Measurements from ENCODE around the gene OTULINL. TPM values are rescaled to one million over a fixed set of nuclear protein-coding genes. Genes with fewer than 3 reads are reported as not detected.

Gene OTULINL
- total RNA-seq, 2 experiments from 2014 or later, result 14.0 to 16.5 TPM

- CTCF ChIA-PET, result no interaction called here
- POLR2A ChIA-PET, result no interaction called here
Measured at GRCh38 chr5:14574891-14575508, 6.6 kb upstream of the OTULINL start.

GRCh38 chr5:14576206-14576605 lies 5.4 kb upstream of the OTULINL start:
- POLR2A ChIA-PET, result no interaction called here
- CTCF ChIA-PET, result no interaction called here

GRCh38 chr5:14577079-14577725 lies 4.4 kb upstream of the OTULINL start:
- ChIA-PET CTCF (no interaction called here), POLR2A (no interaction called here)

- POLR2A ChIA-PET, result no interaction called here
- CTCF ChIA-PET, result no interaction called here
Measured at GRCh38 chr5:14577971-14578370, 3.6 kb upstream of the OTULINL start.

- ChIA-PET POLR2A (no interaction called here), CTCF (interaction anchor here (1.2 kb wide), 1 partner anchor 9 kb away, joined by 3 read pairs; no protein-coding TSS in a partner anchor)
Measured at GRCh38 chr5:14579246-14579645, 2.3 kb upstream of the OTULINL start.

- ChIA-PET CTCF (interaction anchor here (1.2 kb wide), 1 partner anchor 10 kb away, joined by 3 read pairs; no protein-coding TSS in a partner anchor), POLR2A (no interaction called here)
Measured at GRCh38 chr5:14579731-14580397, 1.7 kb upstream of the OTULINL start.

- ChIA-PET POLR2A (no interaction called here), CTCF (no interaction called here)
Measured at GRCh38 chr5:14580398-14581034, 1.1 kb upstream of the OTULINL start.

- POLR2A ChIA-PET, result interaction anchor here (0.6 to 1.9 kb wide), 3 partner anchors 10 to 427 kb away, joined by 3 to 10 read pairs (median 3); partner anchors contain the start of gene OTULIN
Measured at GRCh38 chr5:14581891-14582796, 552 bp downstream of the OTULINL start.

GRCh38 chr5:14582797-14583137 lies 1.2 kb downstream of the OTULINL start:
- ChIA-PET POLR2A (interaction anchor here (0.6 to 1.9 kb wide), 3 partner anchors 10 to 427 kb away, joined by 3 to 10 read pairs (median 3); partner anchors contain the start of gene OTULIN), CTCF (interaction anchor here (0.7 to 2.3 kb wide), 9 partner anchors 9 to 288 kb away, joined by 3 to 11 read pairs (median 4); no protein-coding TSS in a partner anchor)

More at GRCh38 chr5:14581891-14582796, 552 bp downstream of the OTULINL start:
- CTCF ChIA-PET, result interaction anchor here (0.7 to 2.3 kb wide), 10 partner anchors 10 to 288 kb away, joined by 3 to 11 read pairs (median 4); no protein-coding TSS in a partner anchor

- ChIA-PET CTCF (interaction anchor here (0.6 to 1.2 kb wide), 2 partner anchors 51 to 168 kb away, joined by 3 read pairs; no protein-coding TSS in a partner anchor), POLR2A (no interaction called here)
Measured at GRCh38 chr5:14584848-14585247, 3.3 kb downstream of the OTULINL start.

GRCh38 chr5:14587150-14587549 lies 5.6 kb downstream of the OTULINL start:
- ChIA-PET POLR2A (no interaction called here), CTCF (no interaction called here)

GRCh38 chr5:14588145-14588544 lies 6.6 kb downstream of the OTULINL start:
- CTCF ChIA-PET, result no interaction called here

GRCh38 chr5:14588758-14589543 lies 7.4 kb downstream of the OTULINL start:
- CTCF ChIA-PET, result no interaction called here
- POLR2A ChIA-PET, result no interaction called here

More at GRCh38 chr5:14588145-14588544, 6.6 kb downstream of the OTULINL start:
- POLR2A ChIA-PET, result no interaction called here

- CTCF ChIA-PET, result interaction anchor here (2.7 kb wide), 1 partner anchor 9 kb away, joined by 11 read pairs; the partner anchor contains the start of gene OTULINL
- POLR2A ChIA-PET, result interaction anchor here (1.2 kb wide), 1 partner anchor 76 kb away, joined by 3 read pairs; no protein-coding TSS in a partner anchor
Measured at GRCh38 chr5:14590949-14591348, 9.4 kb downstream of the OTULINL start.

- ChIA-PET POLR2A (interaction anchor here (2.6 kb wide), 1 partner anchor 9 kb away, joined by 10 read pairs; no protein-coding TSS in a partner anchor), CTCF (interaction anchor here (1.6 to 2.7 kb wide), 2 partner anchors 9 to 227 kb away, joined by 4 to 11 read pairs; partner anchors contain the start of gene OTULINL)
Measured at GRCh38 chr5:14591548-14591947, 10.0 kb downstream of the OTULINL start.

- CTCF ChIA-PET, result interaction anchor here (0.6 to 2.7 kb wide), 4 partner anchors 11 to 412 kb away, joined by 3 to 11 read pairs (median 4); partner anchors contain the start of gene OTULINL
- POLR2A ChIA-PET, result interaction anchor here (2.6 kb wide), 1 partner anchor 11 kb away, joined by 10 read pairs; no protein-coding TSS in a partner anchor
Measured at GRCh38 chr5:14593326-14594021, 11.9 kb downstream of the OTULINL start.
